Hepatocyte (in vitro differentiated cells): ENCODE measurements around the gene ITGB2. TPM values are rescaled to one million over a fixed set of nuclear protein-coding genes. Genes with fewer than 3 reads are reported as not detected.

Source experiments
- DNase-seq: peaks from one replicate; pipeline ENCODE4 v3.0.0-alpha.2; 2016; ENCODE audit warnings: low spot score
- H2AFZ ChIP-seq: fragments of 200-600 bp; sonication (generic); 2 replicates; pipeline ENCODE4 v1.6.0; 2016; ENCODE audit warnings: antibody characterized with exemption, mild to moderate bottlenecking
- H3K27ac ChIP-seq: fragments of 200-600 bp; sonication (generic); 2 replicates; pipeline ENCODE4 v1.5.1; 2016; ENCODE audit warnings: mild to moderate bottlenecking
- H3K27me3 ChIP-seq: fragments of 200-600 bp; sonication (generic); 2 replicates; pipeline ENCODE4 v1.6.1; 2016
- H3K36me3 ChIP-seq: fragments of 200-600 bp; sonication (generic); replicated peaks from 2 replicates; pipeline ENCODE4 v1.5.1; 2016; ENCODE audit warnings: low read depth; ENCODE audit not compliant: insufficient read depth
- H3K4me1 ChIP-seq: fragments of 200-600 bp; sonication (generic); 2 replicates; pipeline ENCODE4 v1.5.1; 2016; ENCODE audit warnings: mild to moderate bottlenecking, moderate library complexity; ENCODE audit not compliant: insufficient read depth
- H3K4me2 ChIP-seq: fragments of 200-600 bp; sonication (generic); 2 replicates; pipeline ENCODE4 v1.6.0; 2016
- H3K4me3 ChIP-seq: fragments of 200-600 bp; sonication (generic); 2 replicates; pipeline ENCODE4 v1.5.1; 2016; ENCODE audit warnings: mild to moderate bottlenecking
- H3K79me2 ChIP-seq: fragments of 200-600 bp; sonication (generic); 2 replicates; pipeline ENCODE4 v1.6.0; 2017; ENCODE audit warnings: mild to moderate bottlenecking
- H3K9me2 ChIP-seq: fragments of 200-600 bp; sonication (generic); replicated peaks from 2 replicates; pipeline ENCODE4 v1.6.0; 2017; ENCODE audit warnings: mild to moderate bottlenecking; ENCODE audit not compliant: insufficient read depth
- H3K9me3 ChIP-seq: fragments of 200-600 bp; sonication (generic); 2 replicates; pipeline ENCODE4 v1.5.1; 2016; ENCODE audit warnings: low read depth, mild to moderate bottlenecking
- H4K20me1 ChIP-seq: fragments of 200-600 bp; sonication (generic); 2 replicates; pipeline ENCODE4 v1.6.0; 2016; ENCODE audit warnings: mild to moderate bottlenecking; ENCODE audit not compliant: insufficient read depth, poor library complexity, severe bottlenecking
- EZH2 ChIP-seq: fragments of 200-600 bp; sonication (generic); IDR thresholded peaks from 2 replicates; pipeline ENCODE4 v1.6.1; 2016; ENCODE audit warnings: antibody characterized with exemption, mild to moderate bottlenecking, borderline replicate concordance
- EZH2phosphoT487 ChIP-seq: fragments of 200-600 bp; sonication (generic); IDR thresholded peaks from one replicate; pipeline ENCODE4 v1.6.1; 2018; ENCODE audit warnings: antibody characterized with exemption, mild to moderate bottlenecking, low read depth, moderate library complexity; ENCODE audit not compliant: unreplicated experiment, severe bottlenecking
- WGBS: methylation state at CpG from one replicate; pipeline ENCODE4 v1.1.6; 2016; ENCODE audit warnings: low lambda C conversion rate; ENCODE audit errors: missing lambda C conversion rate; 5-methylcytosine and 5-hydroxymethylcytosine counted together
- polyA plus RNA-seq: library from polyadenylated mRNA; unstranded; fragments of >200 nt; fragmentation: Nextera tagmentation; extraction: Ambion mirVana; gene quantifications from 2 replicates; pipeline ENCODE4 v1.2.1, GENCODE V29; 2016
- total RNA-seq: library from RNA; depleted of rRNA; stranded (reverse); fragments of >200 nt; gene quantifications from 2 replicates; pipeline ENCODE4 v1.2.3, GENCODE V29; 2014
- TF ChIP-seq, protein P1 (sequence below): fragments of 200-600 bp; sonication (generic); IDR thresholded peaks from 2 replicates; pipeline ENCODE4 v1.5.1; 2016; ENCODE audit warnings: antibody characterized with exemption, mild to moderate bottlenecking; ENCODE audit not compliant: poor library complexity

The ITGB2 gene
- total and polyA plus RNA-seq, 2 experiments from 2014 or later: 3.8 to 4.2 TPM

DNA sequence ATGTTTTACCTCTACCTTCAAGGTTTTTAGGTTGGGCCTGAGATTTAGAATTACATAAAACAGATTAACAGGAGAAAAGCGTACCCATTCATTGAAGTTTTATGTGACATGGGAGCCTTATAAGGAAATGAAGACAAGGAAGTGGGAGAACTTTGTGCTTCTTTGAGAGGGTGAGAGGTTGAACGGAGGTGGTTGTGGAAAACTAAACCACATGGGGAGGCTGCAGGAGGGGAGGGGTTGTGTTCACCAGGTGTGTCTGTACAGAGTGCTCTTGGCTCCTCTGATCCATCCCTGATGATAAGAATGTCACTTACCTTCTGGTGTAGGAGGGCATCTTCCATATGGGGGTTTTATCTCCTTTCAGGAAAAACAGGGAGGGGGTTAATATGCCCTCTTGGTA lies 21.9 kb upstream of the ITGB2 start:
- WGBS: 88% methylated on average over 2 of the region's 2 CpGs

DNA sequence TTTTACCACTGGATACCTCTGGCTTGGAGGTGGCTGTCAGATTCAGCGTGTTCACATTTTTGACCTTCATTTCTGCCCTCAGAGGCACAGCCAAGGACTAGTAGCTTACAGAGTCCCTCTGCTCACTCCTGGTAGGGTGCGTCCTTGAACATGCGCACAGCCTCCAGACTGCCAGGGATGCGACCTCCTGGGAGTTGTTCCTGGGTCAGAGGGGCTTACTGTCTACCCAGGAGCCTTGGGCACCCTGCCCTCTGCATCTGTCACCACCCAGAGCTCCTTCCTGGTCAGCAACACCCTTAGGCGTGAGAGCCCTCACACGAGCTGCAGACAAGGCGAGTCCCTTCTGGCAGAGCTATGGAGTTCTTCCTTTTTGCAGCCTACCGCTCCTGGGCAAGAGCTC lies 20.9 kb upstream of the ITGB2 start:
- no peak overlapping the region for H3K4me3 ChIP-seq
- TF ChIP-seq EZH2phosphoT487: no peak
- TF ChIP-seq, protein P1, sequence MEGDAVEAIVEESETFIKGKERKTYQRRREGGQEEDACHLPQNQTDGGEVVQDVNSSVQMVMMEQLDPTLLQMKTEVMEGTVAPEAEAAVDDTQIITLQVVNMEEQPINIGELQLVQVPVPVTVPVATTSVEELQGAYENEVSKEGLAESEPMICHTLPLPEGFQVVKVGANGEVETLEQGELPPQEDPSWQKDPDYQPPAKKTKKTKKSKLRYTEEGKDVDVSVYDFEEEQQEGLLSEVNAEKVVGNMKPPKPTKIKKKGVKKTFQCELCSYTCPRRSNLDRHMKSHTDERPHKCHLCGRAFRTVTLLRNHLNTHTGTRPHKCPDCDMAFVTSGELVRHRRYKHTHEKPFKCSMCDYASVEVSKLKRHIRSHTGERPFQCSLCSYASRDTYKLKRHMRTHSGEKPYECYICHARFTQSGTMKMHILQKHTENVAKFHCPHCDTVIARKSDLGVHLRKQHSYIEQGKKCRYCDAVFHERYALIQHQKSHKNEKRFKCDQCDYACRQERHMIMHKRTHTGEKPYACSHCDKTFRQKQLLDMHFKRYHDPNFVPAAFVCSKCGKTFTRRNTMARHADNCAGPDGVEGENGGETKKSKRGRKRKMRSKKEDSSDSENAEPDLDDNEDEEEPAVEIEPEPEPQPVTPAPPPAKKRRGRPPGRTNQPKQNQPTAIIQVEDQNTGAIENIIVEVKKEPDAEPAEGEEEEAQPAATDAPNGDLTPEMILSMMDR: no peak
- no peak for TF ChIP-seq EZH2
- no peaks in the 10 kb centered on the region for H3K9me2 ChIP-seq
- 92% methylated on average over 8 of the region's 8 CpGs for WGBS
- no peak for DNase-seq
- peak overlapping the region; percentile 96 for H3K4me2 ChIP-seq
- H3K27ac ChIP-seq: no peak overlapping the region
- H3K4me1 ChIP-seq: peaks cover 17% of the 10 kb centered on the region
- H2AFZ ChIP-seq: no peak overlapping the region
- H4K20me1 ChIP-seq: peaks cover 4% of the 10 kb centered on the region
- peaks cover 59% of the 10 kb centered on the region for H3K79me2 ChIP-seq
- no peaks in the 10 kb centered on the region for H3K27me3 ChIP-seq
- no peaks in the 10 kb centered on the region for H3K9me3 ChIP-seq
- no peaks in the 10 kb centered on the region for H3K36me3 ChIP-seq

More for the DNA sequence above, 21.9 kb upstream of the ITGB2 start:
- Histone ChIP-seq H3K4me2 (no peak overlapping the region), H3K9me2 (no peaks in the 10 kb centered on the region), H3K27me3 (no peaks in the 10 kb centered on the region), H3K27ac (no peak overlapping the region), H3K9me3 (no peaks in the 10 kb centered on the region), H3K36me3 (no peaks in the 10 kb centered on the region), H3K4me1 (peaks cover 17% of the 10 kb centered on the region), H3K4me3 (no peak overlapping the region), H2AFZ (no peak overlapping the region), H4K20me1 (peaks cover 10% of the 10 kb centered on the region), H3K79me2 (peaks cover 62% of the 10 kb centered on the region)
- TF ChIP-seq EZH2: no peak
- no peak for DNase-seq

DNA sequence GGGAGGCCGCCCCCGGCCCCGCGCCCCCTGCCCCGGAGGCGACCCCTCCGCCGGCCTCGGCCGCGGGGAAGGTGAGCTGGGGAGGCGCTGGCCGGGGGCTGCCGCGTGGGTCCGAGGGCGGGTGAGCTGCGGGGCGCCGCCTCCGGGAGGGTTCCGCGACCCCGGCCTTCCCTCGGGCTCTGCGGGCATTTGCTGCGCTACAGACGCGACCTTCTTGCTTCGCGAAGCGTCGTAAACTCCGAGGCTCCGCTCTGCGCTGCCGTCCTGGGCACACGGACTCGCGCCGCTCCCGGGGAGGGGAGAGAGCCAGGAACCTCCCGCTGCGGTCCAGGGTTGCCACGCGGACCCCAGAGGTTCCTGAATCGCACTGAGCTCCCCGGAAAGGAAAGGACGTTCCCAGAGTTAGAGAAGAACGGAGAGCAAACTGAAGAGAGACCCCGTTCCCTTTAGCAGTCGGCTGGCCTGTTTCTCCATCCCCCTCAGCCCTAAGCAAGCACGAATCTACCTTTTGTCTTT lies 19.5 kb upstream of the ITGB2 start:
- peak overlapping the region; percentile 70 for H2AFZ ChIP-seq
- H3K9me2 ChIP-seq: no peaks in the 10 kb centered on the region
- H3K4me1 ChIP-seq: peaks cover 17% of the 10 kb centered on the region
- peaks cover 4% of the 10 kb centered on the region for H4K20me1 ChIP-seq
- peak overlapping the region; percentile 96 for H3K4me2 ChIP-seq
- TF ChIP-seq, protein P1: no peak
- TF ChIP-seq EZH2 (no peak), EZH2phosphoT487 (no peak)
- WGBS: 1% methylated on average over 38 of the region's 53 CpGs
- H3K27me3 ChIP-seq: no peaks in the 10 kb centered on the region
- no peaks in the 10 kb centered on the region for H3K9me3 ChIP-seq
- H3K27ac ChIP-seq: peak overlapping the region; percentile 72
- no peak for DNase-seq
- peaks cover 48% of the 10 kb centered on the region for H3K79me2 ChIP-seq
- no peaks in the 10 kb centered on the region for H3K36me3 ChIP-seq
- H3K4me3 ChIP-seq: peak overlapping the region; percentile 89

DNA sequence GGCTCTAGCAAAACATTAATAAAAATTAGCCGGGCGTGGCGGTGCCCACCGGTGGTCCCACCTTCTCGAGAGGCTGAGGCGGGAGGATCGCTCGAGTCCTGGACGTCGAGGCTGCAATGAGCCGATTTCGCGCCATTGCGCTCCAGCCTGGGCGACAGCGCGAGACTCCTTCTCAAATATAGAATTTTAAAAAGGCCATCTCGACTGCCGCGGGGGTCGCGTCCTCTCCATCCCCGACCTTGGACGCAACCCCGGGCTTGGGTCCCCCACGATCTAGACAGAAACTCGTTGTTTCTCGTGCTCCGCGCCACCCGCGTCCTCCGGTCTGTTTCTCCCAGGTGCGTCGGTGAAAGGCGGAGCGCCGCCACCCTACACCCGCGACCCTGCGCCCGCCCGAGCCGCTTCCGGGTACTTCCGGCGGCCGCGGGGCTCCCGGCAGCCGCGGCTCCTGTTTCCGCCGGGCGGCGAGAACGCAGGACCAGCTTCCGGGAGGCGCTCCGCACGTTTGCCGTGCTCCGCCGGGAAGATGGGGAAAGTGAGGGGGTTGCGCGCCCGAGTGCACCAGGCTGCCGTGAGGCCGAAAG lies 18.9 kb upstream of the ITGB2 start, which contains the start of gene SLX9:
Gene SLX9 (plus strand): TSS at position 498 of the 584 bp plus-strand sequence. CDS start 29 bp downstream, at position 527.
- TF ChIP-seq, protein P1: no peak
- TF ChIP-seq EZH2: no peak

More for the DNA sequence above, 18.9 kb upstream of the ITGB2 start, which contains the start of gene SLX9:
- H3K9me2 ChIP-seq: no peaks in the 10 kb centered on the region
- WGBS: 3% methylated on average over 60 of the region's 69 CpGs
- H4K20me1 ChIP-seq: peaks cover 4% of the 10 kb centered on the region
- no peaks in the 10 kb centered on the region for H3K36me3 ChIP-seq
- DNase-seq: peak; percentile 92
- H3K4me3 ChIP-seq: peak within 1 kb of the TSS; percentile 89
- H3K4me1 ChIP-seq: peaks cover 17% of the 10 kb centered on the region
- H3K9me3 ChIP-seq: no peaks in the 10 kb centered on the region
- peak within 1 kb of the TSS; percentile 72 for H3K27ac ChIP-seq
- H2AFZ ChIP-seq: peak within 1 kb of the TSS; percentile 79
- H3K27me3 ChIP-seq: no peaks in the 10 kb centered on the region
- H3K79me2 ChIP-seq: peaks cover 42% of the 10 kb centered on the region
- H3K4me2 ChIP-seq: peak within 1 kb of the TSS; percentile 96
